ENCODE results near the gene ANKAR. TPM values are rescaled to one million over a fixed set of nuclear protein-coding genes. Genes with fewer than 3 reads are reported as not detected.
"Not testable (repeated sequence)": the region's sequence is repeated elsewhere in the genome, so short reads cannot be mapped to it uniquely, and the experiment has no call there.

ANKAR gene, protein sequence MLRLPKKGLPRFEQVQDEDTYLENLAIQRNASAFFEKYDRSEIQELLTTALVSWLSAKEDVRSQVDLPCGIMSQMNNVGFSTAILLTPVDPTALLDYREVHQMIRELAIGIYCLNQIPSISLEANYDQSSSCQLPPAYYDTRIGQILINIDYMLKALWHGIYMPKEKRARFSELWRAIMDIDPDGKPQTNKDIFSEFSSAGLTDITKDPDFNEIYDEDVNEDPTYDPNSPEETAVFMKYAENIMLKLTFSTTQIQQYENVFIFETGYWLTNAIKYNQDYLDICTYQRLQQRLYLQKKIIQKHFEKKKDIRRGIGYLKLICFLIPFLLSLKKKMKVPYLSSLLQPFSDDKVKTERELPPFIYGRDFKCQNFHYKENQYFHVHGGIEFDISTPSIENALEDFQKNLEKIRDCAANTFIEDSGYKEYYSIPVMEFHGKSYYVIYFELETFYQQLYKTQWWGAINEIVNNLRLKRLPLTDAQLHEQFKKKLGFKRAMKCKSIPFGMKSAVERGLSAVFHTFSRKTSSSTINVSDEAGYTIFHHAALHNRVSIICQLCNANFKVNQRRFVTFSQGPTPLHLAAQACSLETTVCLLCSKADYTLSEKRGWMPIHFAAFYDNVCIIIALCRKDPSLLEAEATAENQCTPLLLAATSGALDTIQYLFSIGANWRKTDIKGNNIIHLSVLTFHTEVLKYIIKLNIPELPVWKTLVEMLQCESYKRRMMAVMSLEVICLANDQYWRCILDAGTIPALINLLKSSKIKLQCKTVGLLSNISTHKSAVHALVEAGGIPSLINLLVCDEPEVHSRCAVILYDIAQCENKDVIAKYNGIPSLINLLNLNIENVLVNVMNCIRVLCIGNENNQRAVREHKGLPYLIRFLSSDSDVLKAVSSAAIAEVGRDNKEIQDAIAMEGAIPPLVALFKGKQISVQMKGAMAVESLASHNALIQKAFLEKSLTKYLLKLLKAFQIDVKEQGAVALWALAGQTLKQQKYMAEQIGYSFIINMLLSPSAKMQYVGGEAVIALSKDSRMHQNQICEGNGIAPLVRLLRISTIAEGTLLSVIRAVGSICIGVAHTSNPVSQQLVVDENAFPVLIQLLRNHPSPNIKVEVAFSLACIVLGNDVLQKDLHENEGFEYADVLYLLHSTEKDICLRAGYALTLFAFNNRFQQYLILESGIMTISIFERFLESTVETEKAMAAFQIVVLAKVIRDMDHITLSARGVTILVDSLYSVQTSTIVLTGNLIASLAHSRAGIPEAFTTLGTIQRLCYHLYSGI (N-terminal part only)
- 1.7 TPM for polyA plus RNA-seq (2013, experiment 1 of 2; ENCODE audit: insufficient read length)
- polyA plus RNA-seq (2013, experiment 2 of 2; ENCODE audit: insufficient read length): 2.4 TPM

DNA sequence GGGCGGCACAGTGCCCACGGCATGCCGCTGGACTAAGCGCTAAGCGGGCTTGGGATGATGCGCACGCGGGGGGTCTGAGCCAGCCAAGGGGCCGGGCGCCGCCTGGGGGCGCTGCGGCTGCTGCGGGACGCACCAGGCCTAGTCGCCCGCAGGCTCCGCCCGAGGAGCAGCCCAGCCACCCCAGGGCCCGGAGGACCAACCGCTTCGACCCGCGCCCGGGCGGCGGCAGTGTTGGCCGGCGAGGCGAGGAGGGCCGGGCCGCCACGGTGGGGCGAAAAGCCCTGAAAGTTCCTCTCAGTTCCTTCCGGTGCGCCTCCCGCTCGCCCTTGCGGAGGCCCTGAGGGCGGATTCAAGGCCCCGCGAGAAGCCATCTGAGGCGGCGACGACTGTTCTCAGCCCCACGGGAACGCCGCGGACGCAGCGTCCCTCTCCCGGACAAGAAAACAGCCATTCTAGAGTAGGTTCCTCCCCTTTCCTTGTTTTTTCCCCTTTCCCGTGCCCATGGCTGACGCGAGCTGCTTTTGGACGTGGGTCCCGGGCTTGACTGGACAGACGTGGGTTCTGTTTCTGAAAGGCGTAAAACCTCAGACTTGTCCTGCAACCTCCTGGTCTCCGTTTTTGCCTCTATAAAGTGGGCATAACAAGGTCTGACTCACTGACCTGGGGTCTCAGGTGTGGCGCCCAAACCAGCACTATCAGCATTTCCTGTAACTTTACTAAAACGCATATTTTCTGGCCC, at the start of gene ANKAR:
TSS of gene ANKAR (plus strand) at position 297 of the 739 bp plus-strand sequence. CDS start 1,821 bp downstream, outside the sequence.
- DNase-seq: peak; percentile 91

DNA sequence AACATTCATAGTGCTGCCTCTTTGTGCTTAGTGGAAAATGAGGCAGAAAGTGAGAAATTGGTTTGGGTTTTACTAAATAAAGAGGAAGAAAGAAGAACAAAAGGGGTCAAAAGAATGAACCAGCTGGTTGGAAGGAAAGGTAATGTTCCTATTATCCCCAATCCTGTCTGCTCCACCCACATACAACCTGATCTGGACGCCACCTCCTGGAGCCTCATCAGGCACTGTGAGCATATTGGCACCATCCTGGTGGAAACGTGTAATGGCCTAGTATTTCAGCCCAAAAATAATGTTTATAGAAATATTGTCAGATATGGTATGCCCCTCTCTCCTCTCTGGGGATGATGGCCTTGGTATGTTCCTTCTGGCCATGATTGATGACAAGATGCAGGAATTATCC, 48.8 kb upstream of the ANKAR start:
- DNase-seq: no peak

DNA sequence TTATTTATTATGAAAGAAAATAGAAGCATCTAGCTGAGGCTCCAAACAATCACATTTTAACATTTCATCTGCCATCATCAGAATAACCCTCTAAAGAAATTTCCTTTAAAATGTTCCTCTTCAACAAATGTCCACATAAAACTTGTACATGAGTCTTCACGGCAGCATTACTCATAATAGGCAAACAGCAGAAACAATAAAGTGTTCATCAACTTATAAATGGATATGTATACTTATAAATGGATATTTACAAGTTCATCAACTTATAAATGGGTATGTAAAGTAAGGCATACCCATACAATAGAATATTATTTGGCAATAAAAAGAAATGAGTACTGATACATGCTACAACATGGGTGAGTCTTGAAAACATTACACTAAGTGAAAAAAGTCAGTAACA, 46.7 kb upstream of the ANKAR start:
- no peak for DNase-seq

DNA sequence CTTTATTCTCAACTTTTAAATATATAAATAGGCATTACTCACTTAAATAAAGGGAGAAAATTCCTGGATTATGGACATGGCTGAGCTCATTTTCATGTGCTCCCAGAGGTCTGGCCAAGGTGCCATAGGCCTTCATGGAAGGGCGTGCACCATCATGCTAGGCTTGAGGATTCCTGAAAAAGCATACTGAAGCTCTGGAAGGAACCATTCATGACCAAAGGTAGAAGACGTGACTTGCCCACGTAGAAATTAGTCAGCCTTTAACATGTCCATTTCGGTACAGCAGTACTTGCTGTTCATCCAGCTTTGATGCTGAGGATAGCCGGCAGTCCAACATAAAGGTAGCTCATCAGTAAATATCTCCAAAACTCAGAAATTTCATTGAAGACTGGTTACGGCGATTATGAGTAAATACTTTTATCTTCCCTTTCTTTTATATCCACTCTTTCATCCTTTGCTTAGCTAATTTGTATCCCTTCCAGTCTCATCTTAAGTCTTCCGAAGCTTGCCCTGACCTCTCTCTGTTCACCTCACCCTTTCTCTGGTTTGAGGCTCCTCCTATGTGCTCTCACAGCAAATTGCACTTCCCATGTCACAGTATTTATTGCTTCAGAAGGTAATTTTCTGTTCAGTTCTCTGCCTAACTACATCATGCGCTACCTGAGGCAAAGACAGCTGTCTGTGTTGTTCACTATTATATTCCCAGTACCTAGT, 45.5 kb upstream of the ANKAR start:
- no peak for DNase-seq

DNA sequence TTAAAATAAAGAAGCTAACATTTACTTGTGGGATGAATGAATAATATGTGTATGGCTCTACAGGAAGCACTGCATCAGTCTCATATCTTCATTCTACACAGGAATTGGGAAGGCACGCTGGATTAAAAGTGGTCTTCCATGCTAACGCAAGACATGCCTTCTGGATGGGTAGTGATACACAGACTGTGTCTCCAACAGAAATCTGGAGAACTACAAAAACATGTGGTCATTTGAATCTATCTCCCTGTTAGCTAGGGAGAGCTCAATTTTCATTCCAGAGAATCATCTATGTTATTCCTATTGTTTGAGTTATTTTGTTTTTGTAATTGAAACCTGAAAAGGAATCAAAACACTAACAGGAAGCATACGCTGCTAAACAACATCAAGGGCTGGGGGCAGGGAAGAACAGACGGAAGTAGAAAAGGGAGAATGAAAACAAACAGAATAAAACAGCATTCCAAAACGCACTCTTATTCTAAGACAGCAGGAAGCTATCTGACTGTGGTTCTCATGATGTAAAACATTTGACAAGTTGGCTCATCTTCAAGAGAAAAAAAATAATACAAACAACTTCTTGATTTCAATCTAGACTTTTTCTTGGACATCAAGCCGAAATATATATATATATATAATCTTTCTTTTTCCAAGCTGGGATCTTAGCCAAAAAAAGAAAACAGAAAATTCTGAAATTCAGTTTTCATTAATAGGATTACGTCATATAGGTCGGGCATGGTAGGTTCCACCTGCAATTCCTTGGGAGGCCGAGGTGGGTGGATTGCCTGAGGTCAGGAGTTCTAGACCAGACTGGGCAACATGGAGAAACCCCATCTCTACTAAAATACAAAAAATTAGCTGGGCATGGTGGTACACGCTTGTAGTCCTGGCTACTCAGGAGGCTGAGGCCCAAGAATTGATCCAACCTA, 44.7 kb upstream of the ANKAR start:
- DNase-seq: peak; percentile 11

DNA sequence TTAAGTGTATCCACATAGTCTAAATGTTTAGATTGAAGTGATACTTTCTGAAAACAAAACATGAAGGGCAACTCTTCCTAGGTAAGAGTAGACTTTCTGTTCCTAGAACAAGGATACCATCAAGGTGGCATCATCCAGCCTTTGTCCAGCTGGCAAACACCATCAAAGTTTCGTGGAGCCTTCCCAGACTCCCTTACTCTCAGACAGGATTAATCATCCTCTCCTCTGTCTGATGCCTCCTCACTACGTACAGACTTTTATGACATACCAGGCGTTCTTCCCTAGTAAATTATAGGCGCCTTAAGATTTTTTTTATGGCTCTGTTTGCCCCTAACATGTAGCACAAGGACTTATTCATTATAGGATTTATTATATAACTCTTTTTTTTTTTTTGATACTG, 42.6 kb upstream of the ANKAR start:
- DNase-seq: peak; percentile 63

DNA sequence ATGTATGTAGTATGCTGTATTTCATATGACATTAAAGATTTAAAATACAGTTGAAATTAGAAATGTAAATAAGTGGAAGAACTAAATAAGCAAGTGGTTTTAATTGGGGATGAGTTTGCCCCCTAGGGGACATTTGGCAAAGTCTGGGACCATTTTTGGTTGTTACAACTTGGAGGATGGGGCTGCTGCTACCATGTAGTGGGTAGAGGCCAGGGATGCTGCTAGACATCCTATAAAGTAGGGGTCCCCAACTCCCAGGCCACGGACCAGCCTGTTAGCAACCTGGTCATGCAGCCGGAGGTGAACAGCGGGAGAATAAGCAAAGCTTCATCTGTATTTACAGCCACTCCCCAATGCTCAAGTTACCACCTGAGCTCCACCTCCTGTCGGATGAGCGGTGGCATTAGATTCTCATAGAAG, 41.1 kb upstream of the ANKAR start:
- no peak for DNase-seq

DNA sequence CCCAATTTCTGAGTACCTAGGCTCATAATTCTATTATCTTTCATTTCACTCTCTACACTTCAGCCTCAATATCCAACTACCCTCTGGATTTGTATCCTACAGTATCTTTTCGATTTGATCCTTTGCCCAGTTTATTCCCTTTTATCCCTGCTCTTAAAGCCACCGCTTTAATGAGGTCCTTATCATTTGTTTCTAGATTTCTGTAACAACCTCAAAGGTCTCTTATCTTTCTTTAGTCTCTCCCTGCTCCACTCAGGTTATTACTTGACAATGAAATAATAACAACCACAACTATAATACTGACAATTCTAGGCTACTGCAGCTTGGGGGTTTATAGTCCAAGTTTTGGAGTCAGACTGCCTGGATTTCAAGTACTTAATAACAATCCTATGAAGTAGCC, 39.1 kb upstream of the ANKAR start:
- DNase-seq: no peak

DNA sequence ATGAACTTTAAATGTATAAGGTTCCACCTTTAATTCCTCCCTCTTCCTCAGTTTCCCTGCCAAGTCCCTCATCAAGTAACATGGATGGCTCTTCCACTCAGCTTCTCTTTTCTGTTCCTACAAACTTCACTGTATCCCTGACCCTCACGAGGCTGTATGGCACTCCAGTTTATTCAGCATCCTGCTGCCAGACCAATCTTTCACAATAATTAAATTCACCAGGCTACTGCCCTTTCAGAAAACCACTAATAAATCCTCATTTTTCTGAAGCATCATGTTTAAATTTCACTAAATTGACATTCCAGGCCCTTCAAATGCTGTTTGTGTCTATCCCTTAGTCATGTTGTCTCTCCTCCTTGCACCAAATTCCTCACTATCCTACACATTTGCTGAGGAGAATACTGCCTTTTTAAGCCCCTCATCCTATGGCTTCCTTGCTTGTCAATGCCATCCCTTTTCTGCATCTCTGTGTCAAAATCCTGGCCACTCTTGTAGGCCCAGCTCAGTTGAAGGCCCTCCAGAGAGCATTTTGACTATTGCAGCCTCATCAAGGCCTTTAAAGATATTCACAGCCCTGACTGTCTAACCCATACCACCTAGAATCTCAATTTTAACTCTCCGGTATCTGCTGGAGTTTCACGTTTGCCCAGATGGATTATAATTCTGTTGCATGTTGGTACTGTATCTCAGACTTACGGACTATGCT, 36.0 kb upstream of the ANKAR start:
- no peak for DNase-seq

DNA sequence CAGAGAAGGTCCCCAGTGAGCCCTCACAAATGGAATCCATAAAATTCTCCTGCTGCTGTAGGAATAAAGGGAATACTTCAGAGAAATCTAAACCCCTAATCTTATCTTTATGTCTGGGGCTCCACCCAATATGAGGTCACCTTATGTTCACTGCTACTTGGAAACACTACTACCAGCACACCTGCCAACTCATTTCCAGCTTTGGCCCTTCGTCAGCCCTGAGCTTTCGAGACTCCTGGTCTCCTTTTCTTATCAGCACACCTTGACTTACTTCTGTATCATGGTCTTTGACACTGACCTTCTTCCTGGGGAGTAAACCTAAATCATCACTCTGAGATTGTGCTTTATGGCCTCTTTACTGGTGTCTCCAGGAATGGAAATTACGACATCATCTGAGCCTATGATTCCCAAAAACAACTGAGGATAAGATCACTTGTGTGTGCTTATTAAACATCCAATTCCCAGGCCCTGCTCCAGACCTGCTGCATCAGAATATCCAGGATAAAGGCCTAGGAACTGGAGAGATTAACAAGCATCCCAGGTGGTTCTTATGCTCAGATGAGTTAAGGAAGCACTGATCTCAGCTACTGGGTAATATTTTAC, 35.4 kb upstream of the ANKAR start:
- DNase-seq: no peak

DNA sequence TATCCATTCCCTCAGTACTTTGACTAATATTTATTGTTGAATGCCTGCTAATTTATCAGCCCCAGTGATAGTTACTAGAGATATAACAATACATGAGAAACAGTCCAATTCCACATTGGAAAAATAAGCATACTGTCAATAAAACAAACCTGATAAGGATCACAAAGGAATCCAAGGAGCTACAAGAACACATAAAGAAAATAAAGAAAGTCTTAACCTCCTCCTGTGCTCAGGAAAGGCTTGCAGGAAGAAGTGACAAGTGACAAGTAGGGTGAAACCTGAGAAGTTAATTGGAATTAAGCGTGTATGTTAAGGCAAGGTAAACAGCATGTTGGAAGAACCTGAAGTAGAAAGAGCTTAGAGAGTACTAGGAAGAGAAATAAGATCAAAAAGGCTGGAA, 33.5 kb upstream of the ANKAR start:
- no peak for DNase-seq

DNA sequence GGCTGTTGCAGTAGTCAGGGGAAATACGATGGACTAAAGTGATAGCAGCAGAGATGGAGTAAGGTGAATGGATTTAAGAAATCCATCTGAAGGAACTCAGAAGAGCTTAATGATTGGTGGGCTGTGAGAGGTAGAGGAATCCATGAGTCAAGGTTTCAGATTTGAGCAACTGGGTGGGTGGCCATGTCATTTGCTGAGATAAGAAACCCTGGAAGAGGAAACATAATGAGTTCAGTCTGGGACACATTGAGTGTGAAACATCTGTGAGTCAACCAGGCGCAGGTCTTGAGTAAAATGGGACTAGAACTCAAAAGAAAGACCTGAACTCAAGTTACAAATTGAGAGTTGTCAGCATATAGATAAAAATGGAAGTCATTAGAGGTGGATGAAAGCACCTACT, 32.9 kb upstream of the ANKAR start:
- DNase-seq: peak; percentile 27

DNA sequence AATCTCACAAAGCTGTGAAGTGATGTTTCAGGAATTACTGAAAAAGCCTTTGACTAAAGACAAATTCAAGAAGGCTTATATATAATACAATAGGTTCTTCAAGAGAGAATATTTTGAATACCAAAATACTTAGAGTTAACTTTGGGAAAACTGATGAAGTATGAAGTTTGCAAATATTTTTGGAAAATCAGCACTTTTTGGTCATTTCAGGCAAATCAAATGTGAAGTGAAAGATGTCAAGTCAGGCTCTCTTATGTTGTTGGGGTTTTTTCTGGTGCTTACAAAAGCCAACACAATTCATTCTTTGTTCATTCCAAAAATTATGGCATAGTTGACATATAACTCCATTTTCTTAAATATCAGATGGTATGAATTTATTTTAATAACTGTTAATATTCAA, 27.9 kb upstream of the ANKAR start:
- DNase-seq: no peak

DNA sequence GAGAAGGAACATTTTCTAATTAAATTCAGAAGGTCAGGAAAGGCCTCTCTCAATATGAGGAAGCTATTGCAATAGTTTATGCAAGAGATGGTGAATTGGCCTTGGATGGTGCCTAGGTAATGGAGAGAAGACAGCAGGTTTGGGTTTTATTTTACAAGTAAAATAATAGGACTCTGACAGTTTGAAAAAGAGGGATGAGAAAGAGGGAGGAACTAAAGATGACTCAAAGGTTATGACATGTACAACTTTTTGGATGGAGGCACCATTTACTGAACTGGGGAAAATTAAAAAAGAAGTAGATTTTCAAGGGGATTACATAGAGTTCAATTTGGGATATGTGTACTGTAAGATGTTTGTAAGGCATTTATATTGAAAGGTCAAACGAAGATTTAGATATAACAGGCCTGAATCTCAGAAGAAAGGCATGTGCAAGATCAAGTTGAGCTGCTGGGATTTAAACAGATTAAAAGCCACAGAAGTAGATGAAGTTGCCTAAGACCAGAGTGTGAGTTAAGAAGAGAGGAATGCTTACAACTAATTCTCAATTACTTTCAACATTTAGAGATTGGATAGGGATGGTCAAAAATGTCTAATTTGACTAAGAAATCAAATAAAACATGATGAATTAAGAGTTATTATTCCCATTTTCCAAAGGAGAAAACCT, 25.5 kb upstream of the ANKAR start:
- DNase-seq: peak; percentile 45

DNA sequence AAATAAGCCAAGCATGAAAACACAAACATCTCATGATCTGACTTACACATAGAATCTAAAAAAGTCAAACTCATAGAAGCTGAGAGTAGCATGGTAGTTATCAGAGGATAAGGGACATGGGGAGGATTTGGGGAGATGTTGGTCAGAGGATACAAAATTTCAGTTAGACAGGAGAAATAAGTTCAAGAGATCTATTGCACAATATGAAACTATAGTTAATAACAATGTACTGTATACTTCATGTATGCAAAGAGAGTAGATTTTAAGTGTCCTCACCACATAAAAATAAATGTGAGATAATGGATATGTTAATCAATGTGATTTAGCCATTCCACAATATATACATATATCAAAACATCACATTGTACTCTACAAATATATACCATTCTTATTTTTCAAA, 23.2 kb upstream of the ANKAR start:
- DNase-seq: no peak

DNA sequence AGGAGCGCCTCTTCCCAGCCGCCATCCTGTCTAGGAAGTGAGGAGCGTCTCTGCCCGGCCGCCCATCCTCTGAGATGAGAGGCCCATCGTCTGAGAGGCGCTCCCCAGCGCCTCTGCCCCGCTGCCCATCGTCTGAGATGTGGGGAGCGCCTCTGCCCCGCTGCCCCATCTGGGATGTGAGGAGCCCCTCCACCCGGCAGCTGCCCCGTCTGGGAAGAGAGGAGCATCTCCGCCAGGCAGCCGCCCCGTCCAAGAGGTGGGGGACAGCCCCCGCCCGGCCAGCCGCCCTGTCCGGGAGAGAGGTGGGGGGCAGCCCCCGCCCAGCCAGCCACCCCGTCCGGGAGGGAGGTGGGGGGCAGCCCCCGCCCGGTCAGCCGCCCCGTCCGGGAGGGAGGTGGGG, 21.0 kb upstream of the ANKAR start:
- not testable (repeated sequence) for DNase-seq

DNA sequence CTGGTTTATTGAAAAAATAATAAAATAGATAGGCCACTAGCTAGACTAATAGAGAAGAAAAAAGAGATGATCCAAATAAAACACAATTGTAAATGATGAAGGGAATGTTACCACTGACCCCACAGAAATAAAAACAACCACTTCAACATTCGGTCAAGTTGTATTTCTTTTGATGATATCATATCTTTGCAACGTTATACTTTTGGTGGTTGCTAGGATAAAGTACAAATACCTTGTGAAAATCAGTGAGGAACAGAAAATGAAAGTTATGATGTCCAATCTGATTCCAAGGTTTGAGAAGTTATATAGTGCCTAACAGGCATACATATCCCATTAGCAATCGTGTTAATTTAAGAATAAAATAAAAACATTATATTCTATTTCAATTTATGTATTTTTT, 19.8 kb upstream of the ANKAR start:
- DNase-seq: no peak

DNA sequence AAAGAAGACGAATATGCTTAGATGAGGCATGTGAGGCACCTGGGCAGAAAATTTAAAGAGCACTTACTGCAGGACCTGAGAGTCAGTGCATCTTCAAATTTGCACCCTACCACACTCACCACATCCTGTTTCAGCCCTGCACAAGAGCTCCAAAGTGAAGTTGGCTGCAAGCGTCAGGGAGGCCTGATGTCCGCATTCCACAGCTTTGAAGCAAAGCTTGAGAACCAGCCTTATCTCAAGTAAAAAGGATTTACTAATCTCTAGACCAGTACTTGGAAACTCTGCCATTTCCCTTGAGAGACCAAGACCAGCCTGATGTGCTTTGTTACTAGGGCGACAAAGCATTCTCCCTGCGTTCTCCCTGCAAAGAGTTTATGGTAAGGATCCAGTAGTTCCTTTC, 16.6 kb upstream of the ANKAR start:
- peak; percentile 51 for DNase-seq
